Measurements from ENCODE around the gene UBR7. TPM values are rescaled to one million over a fixed set of nuclear protein-coding genes. Genes with fewer than 3 reads are reported as not detected.

Gene UBR7
- total RNA-seq, 1 experiment from 2014 or later = 16.4 TPM

Other genes starting within 250 kb of the UBR7 start
- 14.0 and 53.2 TPM in 2 replicates for gene ITPK1, start 91.3 kb upstream of the UBR7 start, total RNA-seq (2014; rRNA removed; shearing (Covaris generic); ENCODE audit: low replicate concordance)
- gene MOAP1, start 22.4 kb upstream of the UBR7 start, total RNA-seq (2014; rRNA removed; shearing (Covaris generic); ENCODE audit: low replicate concordance) = 18.5 and 22.6 TPM in 2 replicates
- gene LYSET, start 21.9 kb upstream of the UBR7 start, total RNA-seq (2014; rRNA removed; shearing (Covaris generic); ENCODE audit: low replicate concordance) = 16.7 and 22.2 TPM in 2 replicates
- gene GON7, start 191 bp upstream of the UBR7 start, total RNA-seq (2014; rRNA removed; shearing (Covaris generic); ENCODE audit: low replicate concordance) = 11.9 and 12.7 TPM in 2 replicates
- 11.2 and 12.9 TPM in 2 replicates for gene BTBD7, start 125.8 kb downstream of the UBR7 start, total RNA-seq (2014; rRNA removed; shearing (Covaris generic); ENCODE audit: low replicate concordance)
- gene COX8C, start 139.9 kb downstream of the UBR7 start, total RNA-seq (2014; rRNA removed; shearing (Covaris generic); ENCODE audit: low replicate concordance) = not detected in 2 replicates
- 0.03 TPM in 1 of 2 replicates, not detected in the other for gene UNC79, start 223.7 kb downstream of the UBR7 start, total RNA-seq (2014; rRNA removed; shearing (Covaris generic); ENCODE audit: low replicate concordance)